ENCODE results near the gene RPL27.

Gene RPL27

DNA sequence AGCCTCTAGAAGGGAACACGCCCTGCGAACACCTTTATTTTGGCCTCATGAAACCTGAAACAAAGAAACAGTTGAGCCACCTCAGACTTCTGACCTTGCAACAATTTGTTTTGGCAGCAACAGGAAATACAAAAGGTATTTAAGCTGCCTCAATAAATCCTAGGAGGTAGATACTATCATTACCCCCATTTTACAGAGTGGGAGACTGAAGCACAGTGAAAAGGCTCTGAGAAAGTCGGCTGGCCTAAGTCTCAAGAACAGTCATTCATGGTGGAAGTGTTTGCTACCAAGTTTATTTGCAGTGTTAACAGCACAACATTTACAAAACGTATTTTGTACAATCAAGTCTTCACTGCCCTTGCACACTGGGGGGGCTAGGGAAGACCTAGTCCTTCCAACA is 45.8 kb downstream of the RPL27 start:
- no peak for DNase-seq

DNA sequence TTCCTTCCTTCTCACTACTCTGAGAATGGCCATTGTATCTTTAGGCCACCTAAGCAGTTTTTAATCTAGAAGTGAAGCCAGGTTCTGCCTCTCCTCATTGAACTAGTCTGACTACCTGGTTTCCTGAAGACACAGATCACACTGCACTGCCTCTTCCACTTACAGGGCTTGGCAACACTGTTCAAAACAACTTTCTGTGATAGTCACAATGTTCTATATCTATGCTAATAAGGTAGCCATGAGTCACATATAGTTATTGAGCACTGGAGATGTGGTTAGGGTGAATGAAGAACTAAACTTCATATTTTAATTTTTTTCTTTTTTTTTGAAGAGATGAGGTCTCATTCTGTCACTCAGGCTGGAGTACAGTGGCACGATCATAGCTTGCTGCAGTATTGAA is 53.8 kb downstream of the RPL27 start:
- DNase-seq = no peak
